GM20431 (cell line): ENCODE measurements around the gene GSTM4.
"Not testable (repeated sequence)": the region's sequence is repeated elsewhere in the genome, so short reads cannot be mapped to it uniquely, and the experiment has no call there.

Source experiments
- in situ Hi-C: fragments of 300-500 bp; cut with MseI, MboI; formaldehyde crosslinking; loops from one replicate; pipeline ENCODE4 v1.15.0; 2020; ENCODE audit warnings: low sequenced_read_pairs; ENCODE audit not compliant: unreplicated experiment

The GSTM4 gene

DNA sequence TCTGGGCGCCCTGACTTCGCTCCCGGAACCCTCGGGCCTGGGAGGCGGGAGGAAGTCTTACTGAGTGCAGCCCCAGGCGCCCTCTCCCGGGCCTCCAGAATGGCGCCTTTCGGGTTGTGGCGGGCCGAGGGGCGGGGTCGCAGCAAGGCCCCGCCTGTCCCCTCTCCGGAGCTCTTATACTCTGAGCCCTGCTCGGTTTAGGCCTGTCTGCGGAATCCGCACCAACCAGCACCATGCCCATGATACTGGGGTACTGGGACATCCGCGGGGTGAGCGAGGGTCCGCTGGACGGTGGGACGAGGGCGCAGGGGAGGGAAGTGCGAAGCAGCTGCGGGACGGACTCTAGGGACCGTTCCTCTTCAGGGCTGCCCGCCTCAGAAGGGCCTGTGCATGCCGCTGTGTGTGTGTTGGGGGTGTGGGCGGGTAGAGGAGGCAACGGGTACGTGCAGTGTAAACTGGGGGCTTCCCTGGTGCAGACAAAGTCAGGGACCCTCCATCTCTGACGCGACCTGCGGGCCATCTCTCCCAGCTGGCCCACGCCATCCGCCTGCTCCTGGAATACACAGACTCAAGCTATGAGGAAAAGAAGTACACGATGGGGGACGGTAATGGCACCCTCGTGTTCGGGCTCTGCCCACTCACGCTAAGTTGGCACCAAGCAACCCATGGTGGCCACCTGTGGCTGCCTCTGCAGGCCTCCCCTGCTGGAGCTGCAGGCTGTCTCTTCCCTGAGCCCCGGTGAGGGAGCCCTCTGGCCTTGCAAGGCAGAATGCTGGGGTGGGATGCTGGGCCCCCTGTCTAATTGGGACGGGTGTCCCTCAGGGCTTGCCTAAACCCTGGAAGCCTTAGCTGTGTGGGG, 32.0 kb downstream of the GSTM4 start, which contains the start of gene GSTM1:
Gene GSTM1, plus strand, starts transcription at position 177 of the 859 bp plus-strand sequence. Its CDS starts 57 bp downstream, at position 234.
- in situ Hi-C loops: no loop called here

DNA sequence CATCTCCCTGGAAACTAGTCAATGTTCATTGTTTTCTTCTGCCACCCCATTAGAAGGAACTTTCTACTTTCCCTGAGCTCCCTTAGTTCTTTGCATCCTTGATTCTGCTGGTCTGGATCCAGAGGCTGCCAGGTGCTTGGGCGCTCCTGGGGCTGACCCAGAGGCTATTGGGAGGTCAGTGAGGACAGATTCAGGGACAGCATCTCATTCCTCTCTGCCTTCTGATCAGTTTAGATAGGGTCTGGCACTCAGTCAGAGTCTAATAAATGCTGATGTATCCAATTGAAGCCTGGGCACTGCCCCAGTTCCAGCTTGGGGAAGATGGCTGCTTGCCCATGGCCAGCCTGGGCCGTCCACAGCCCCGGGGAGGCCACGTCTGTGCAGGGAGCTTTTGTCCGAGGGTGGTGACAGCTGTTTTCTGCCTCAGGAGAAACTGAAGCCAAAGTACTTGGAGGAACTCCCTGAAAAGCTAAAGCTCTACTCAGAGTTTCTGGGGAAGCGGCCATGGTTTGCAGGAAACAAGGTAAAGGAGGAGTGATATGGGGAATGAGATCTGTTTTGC, 34.0 kb downstream of the GSTM4 start:
- in situ Hi-C loops: no loop called here

GRCh38 chr1:109691759-109692158, 35.9 kb downstream of the GSTM4 start:
- in situ Hi-C loops: no loop called here

DNA sequence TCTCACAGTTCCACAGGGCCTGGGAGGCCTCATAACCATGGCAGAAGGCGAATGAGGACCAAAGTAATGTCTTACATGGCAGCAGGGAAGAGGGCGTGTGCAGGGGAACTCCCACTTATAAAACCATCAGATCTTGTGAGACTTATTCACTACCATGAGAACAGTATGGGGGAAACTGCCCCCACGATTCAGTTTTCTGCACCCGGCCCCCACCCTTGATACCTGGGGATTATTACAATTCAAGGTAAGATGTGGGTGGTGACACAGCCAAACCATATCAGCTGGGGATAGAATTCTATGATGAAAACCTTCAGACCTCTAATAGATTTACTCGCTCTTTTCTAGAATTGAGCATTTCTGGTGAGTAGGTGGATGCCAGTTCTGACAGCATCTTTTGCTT, 38.5 kb downstream of the GSTM4 start:
- in situ Hi-C loops: not testable (repeated sequence)

DNA sequence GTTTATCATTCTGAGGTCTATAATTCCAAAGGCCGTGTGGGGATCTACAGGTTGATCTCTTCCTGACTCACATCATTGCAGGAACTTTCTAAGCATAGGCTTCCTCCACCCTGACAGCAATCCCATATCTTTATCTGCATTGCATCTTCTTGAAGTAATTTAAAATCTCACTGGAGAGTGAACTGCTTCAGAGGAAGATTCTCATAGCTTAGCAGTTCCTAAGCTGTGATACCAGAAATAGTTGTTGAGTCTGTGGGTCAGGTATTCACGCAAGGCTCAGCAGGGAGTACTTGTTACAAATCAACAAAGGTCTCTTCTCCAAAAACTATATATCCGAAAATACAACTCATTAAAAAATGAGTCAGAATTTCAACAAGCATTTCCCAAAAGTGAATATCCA, 39.2 kb downstream of the GSTM4 start:
- in situ Hi-C loops: not testable (repeated sequence)

GRCh38 chr1:109697066-109697465, 41.2 kb downstream of the GSTM4 start:
- in situ Hi-C loops: no loop called here

- in situ Hi-C loops: not testable (repeated sequence)
Observed at GRCh38 chr1:109697861-109698260, 42.0 kb downstream of the GSTM4 start.

- in situ Hi-C loops: not testable (repeated sequence)
Observed at GRCh38 chr1:109702940-109703339, 47.0 kb downstream of the GSTM4 start.

DNA sequence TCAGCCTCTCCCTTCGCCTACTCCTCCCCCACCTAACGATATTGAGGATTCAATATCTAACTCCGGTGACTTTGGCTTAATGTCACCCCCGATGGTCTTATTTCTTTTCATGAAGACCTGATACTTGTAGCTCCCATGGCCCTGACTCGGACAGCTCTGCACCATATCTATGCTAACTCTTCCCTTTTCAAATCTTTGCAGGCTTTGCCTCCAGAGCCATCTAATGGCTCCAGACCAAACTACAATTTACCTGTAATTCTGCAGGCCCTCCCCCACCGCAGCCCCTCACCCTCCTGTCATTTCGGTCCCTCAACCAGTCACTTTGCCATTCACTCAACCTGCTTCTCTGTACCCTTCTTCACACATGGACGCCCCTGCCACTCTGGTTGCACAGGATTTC, 48.3 kb downstream of the GSTM4 start:
- in situ Hi-C loops: no loop called here

DNA sequence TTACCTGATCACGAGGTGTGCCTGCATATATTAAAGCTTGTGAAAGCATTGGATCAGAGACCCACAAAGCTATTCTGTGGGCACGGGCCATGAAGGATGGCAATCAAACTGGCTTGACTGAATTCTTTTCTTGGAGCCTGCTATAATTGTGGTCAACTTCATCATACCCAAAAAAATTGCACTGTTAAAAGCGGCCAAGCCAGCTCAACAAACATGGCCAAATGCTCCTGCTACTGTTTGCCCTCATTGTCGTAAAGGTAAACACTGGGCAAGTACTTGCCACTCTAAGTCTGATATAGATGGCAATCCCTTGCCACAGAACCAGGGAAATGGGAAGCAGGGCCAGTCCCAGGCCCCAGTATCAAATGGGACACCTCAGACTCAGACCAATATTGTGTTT, 49.5 kb downstream of the GSTM4 start:
- in situ Hi-C loops: no loop called here

DNA sequence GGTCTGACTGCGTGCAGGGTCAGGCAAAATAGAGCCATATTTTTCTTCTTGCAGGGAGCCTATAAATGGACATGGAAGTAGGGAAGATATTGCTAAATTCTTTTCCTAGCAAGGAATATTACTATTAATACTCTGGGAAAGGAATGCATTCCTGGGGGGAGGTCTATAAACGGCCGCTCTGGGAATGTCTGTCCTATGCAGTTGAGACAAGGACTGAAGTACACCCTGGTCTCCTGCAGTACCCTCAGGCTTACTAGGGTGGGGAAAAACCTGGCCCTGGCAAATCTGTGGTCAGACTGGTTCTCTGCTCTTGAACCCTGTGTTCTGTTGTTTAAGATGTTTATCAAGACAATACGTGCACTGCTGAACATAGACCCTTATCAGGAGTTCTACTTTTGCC, 53.0 kb downstream of the GSTM4 start:
- in situ Hi-C loops: not testable (repeated sequence)

GRCh38 chr1:109709822-109710221, 53.9 kb downstream of the GSTM4 start:
- in situ Hi-C loops: not testable (repeated sequence)
